Activated CD8-positive, alpha-beta memory T cell treated with anti-CD3 and anti-CD28 coated beads, Interleukin-2, amount 10 ng/mL, durations not matched to agents 7 days and 5 days (primary cell): ENCODE measurements around the gene RERE. TPM values are rescaled to one million over a fixed set of nuclear protein-coding genes. Genes with fewer than 3 reads are reported as not detected.

Source experiments
- ATAC-seq: fragments of 150-1000 bp; cut with Tn5 transposase; one replicate; pipeline ENCODE4 v1.10.0; 2021; ENCODE audit warnings: moderate library complexity
- CTCF ChIA-PET: fragments of 350-600 bp; sonication (Branson Sonifier 250); formaldehyde crosslinking; loops from one replicate; lab custom pipeline; 2021; ENCODE audit warnings: antibody characterized with exemption; lab: Charles Lee
- DNase-seq: peaks from one replicate; pipeline ENCODE4 v3.0.0-alpha.2; 2020
- H3K27ac Mint-ChIP-seq: one replicate; pipeline ENCODE4 v1.8.0; 2021; ENCODE audit warnings: mild to moderate bottlenecking, mixed read lengths
- H3K27me3 Mint-ChIP-seq: one replicate; pipeline ENCODE4 v1.8.0; 2021; ENCODE audit warnings: mixed read lengths
- H3K36me3 Mint-ChIP-seq: one replicate; pipeline ENCODE4 v1.8.0; 2021; ENCODE audit warnings: mild to moderate bottlenecking, mixed read lengths
- H3K4me1 Mint-ChIP-seq: one replicate; pipeline ENCODE4 v1.8.0; 2021; ENCODE audit warnings: mixed read lengths
- H3K4me3 Mint-ChIP-seq: one replicate; pipeline ENCODE4 v1.8.0; 2021; ENCODE audit warnings: mild to moderate bottlenecking, moderate library complexity, mixed read lengths
- H3K9me3 Mint-ChIP-seq: one replicate; pipeline ENCODE4 v1.8.0; 2022; ENCODE audit warnings: low read depth, mixed read lengths
- total RNA-seq, 2 experiments: library from RNA; stranded (reverse); gene quantifications; one replicate each; pipeline ENCODE4 v1.2.3, GENCODE V29; 2021

The RERE gene
- total RNA-seq, 2 experiments from 2014 or later, result 38.3 TPM

GRCh38 chr1:8578936-8579335 is 238.5 kb downstream of the RERE start:
- no peak overlapping the region for H3K4me3 Mint-ChIP-seq
- H3K27me3 Mint-ChIP-seq, result no peaks in the 10 kb centered on the region
- CTCF ChIA-PET, result interaction anchor here (0.8 to 1.1 kb wide), 3 partner anchors 9 to 148 kb away, joined by 3 read pairs; no protein-coding TSS in a partner anchor
- no peaks in the 10 kb centered on the region for H3K9me3 Mint-ChIP-seq
- ATAC-seq (no peak), DNase-seq (no peak)
- H3K4me1 Mint-ChIP-seq, result no peaks in the 10 kb centered on the region
- H3K36me3 Mint-ChIP-seq, result peaks cover 3% of the 10 kb centered on the region
- no peak overlapping the region for H3K27ac Mint-ChIP-seq

- no peak overlapping the region for H3K4me3 Mint-ChIP-seq
- DNase-seq (no peak), ATAC-seq (no peak)
- H3K27me3 Mint-ChIP-seq, result no peaks in the 10 kb centered on the region
- no peaks in the 10 kb centered on the region for H3K4me1 Mint-ChIP-seq
- CTCF ChIA-PET, result interaction anchor here (1.1 kb wide), 2 partner anchors 9 to 15 kb away, joined by 3 read pairs; no protein-coding TSS in a partner anchor
- H3K9me3 Mint-ChIP-seq, result no peaks in the 10 kb centered on the region
- no peak overlapping the region for H3K27ac Mint-ChIP-seq
- peaks cover 3% of the 10 kb centered on the region for H3K36me3 Mint-ChIP-seq
Measured at GRCh38 chr1:8578132-8578877, 239.1 kb downstream of the RERE start.

- ATAC-seq, result no peak
- no peak overlapping the region for H3K4me3 Mint-ChIP-seq
- no peak for DNase-seq
- no peak overlapping the region for H3K27ac Mint-ChIP-seq
- H3K36me3 Mint-ChIP-seq, result peaks cover 3% of the 10 kb centered on the region
- CTCF ChIA-PET, result interaction anchor here (0.6 to 1.6 kb wide), 2 partner anchors 13 to 32 kb away, joined by 3 to 8 read pairs; no protein-coding TSS in a partner anchor
- no peaks in the 10 kb centered on the region for H3K4me1 Mint-ChIP-seq
- no peaks in the 10 kb centered on the region for H3K27me3 Mint-ChIP-seq
- H3K9me3 Mint-ChIP-seq, result no peaks in the 10 kb centered on the region
Measured at GRCh38 chr1:8574985-8575384, 242.5 kb downstream of the RERE start.

GRCh38 chr1:8572106-8572505 is 245.3 kb downstream of the RERE start:
- Mint-ChIP-seq H3K36me3 (no peaks in the 10 kb centered on the region), H3K27me3 (no peaks in the 10 kb centered on the region), H3K4me1 (no peaks in the 10 kb centered on the region), H3K9me3 (no peaks in the 10 kb centered on the region), H3K4me3 (no peak overlapping the region), H3K27ac (no peak overlapping the region)
- ATAC-seq, result no peak
- CTCF ChIA-PET, result interaction anchor here (1.2 kb wide), 1 partner anchor 11 kb away, joined by 3 read pairs; no protein-coding TSS in a partner anchor
- no peak for DNase-seq

- DNase-seq (no peak), ATAC-seq (no peak)
- H3K4me3 Mint-ChIP-seq, result no peak overlapping the region
- no peaks in the 10 kb centered on the region for H3K4me1 Mint-ChIP-seq
- no peaks in the 10 kb centered on the region for H3K36me3 Mint-ChIP-seq
- H3K27ac Mint-ChIP-seq, result no peak overlapping the region
- CTCF ChIA-PET, result interaction anchor here (1.2 to 2.6 kb wide), 2 partner anchors 10 to 155 kb away, joined by 3 to 16 read pairs; no protein-coding TSS in a partner anchor
- H3K9me3 Mint-ChIP-seq, result no peaks in the 10 kb centered on the region
- H3K27me3 Mint-ChIP-seq, result no peaks in the 10 kb centered on the region
Measured at GRCh38 chr1:8571200-8571984, 246.0 kb downstream of the RERE start.

- Mint-ChIP-seq H3K27me3 (no peaks in the 10 kb centered on the region), H3K27ac (no peak overlapping the region), H3K36me3 (no peaks in the 10 kb centered on the region), H3K4me1 (peaks cover 3% of the 10 kb centered on the region), H3K4me3 (no peak overlapping the region), H3K9me3 (no peaks in the 10 kb centered on the region)
- DNase-seq, result no peak
- CTCF ChIA-PET, result interaction anchor here (1.0 to 2.6 kb wide), 5 partner anchors 9 to 278 kb away, joined by 3 to 16 read pairs (median 3); no protein-coding TSS in a partner anchor
- ATAC-seq, result no peak
Measured at GRCh38 chr1:8570465-8570864, 247.0 kb downstream of the RERE start.

- Mint-ChIP-seq H3K27ac (no peak overlapping the region), H3K27me3 (no peaks in the 10 kb centered on the region), H3K36me3 (no peaks in the 10 kb centered on the region), H3K4me3 (no peak overlapping the region), H3K9me3 (no peaks in the 10 kb centered on the region), H3K4me1 (peaks cover 3% of the 10 kb centered on the region)
- CTCF ChIA-PET, result interaction anchor here (0.7 to 2.6 kb wide), 8 partner anchors 8 to 568 kb away, joined by 3 to 16 read pairs (median 3); no protein-coding TSS in a partner anchor
- ATAC-seq, result no peak
- no peak for DNase-seq
Measured at GRCh38 chr1:8569242-8569641, 248.2 kb downstream of the RERE start.

- H3K27ac Mint-ChIP-seq, result no peak overlapping the region
- CTCF ChIA-PET, result interaction anchor here (0.7 to 2.6 kb wide), 7 partner anchors 18 to 567 kb away, joined by 3 to 16 read pairs (median 3); no protein-coding TSS in a partner anchor
- H3K27me3 Mint-ChIP-seq, result no peaks in the 10 kb centered on the region
- ATAC-seq, result no peak
- no peaks in the 10 kb centered on the region for H3K9me3 Mint-ChIP-seq
- no peak for DNase-seq
- no peaks in the 10 kb centered on the region for H3K36me3 Mint-ChIP-seq
- no peak overlapping the region for H3K4me3 Mint-ChIP-seq
- peaks cover 3% of the 10 kb centered on the region for H3K4me1 Mint-ChIP-seq
Measured at GRCh38 chr1:8568837-8569236, 248.6 kb downstream of the RERE start.

- no peaks in the 10 kb centered on the region for H3K9me3 Mint-ChIP-seq
- H3K27ac Mint-ChIP-seq, result no peak overlapping the region
- no peak overlapping the region for H3K4me3 Mint-ChIP-seq
Measured at GRCh38 chr1:8567146-8567545, 250.3 kb downstream of the RERE start.

GRCh38 chr1:8565802-8566201 is 251.6 kb downstream of the RERE start:
- no peak overlapping the region for H3K4me3 Mint-ChIP-seq
- no peaks in the 10 kb centered on the region for H3K27me3 Mint-ChIP-seq
- DNase-seq, result no peak
- ATAC-seq, result no peak
- H3K27ac Mint-ChIP-seq, result peak overlapping the region; percentile 36
- CTCF ChIA-PET, result interaction anchor here (1.3 kb wide), 1 partner anchor 283 kb away, joined by 3 read pairs; no protein-coding TSS in a partner anchor
- no peaks in the 10 kb centered on the region for H3K36me3 Mint-ChIP-seq
- H3K9me3 Mint-ChIP-seq, result no peaks in the 10 kb centered on the region
- peaks cover 13% of the 10 kb centered on the region for H3K4me1 Mint-ChIP-seq

More at GRCh38 chr1:8567146-8567545, 250.3 kb downstream of the RERE start:
- peaks cover 6% of the 10 kb centered on the region for H3K4me1 Mint-ChIP-seq
- no peak for ATAC-seq
- CTCF ChIA-PET, result interaction anchor here (1.7 kb wide), 1 partner anchor 104 kb away, joined by 3 read pairs; no protein-coding TSS in a partner anchor
- H3K27me3 Mint-ChIP-seq, result no peaks in the 10 kb centered on the region
- DNase-seq, result no peak
- no peaks in the 10 kb centered on the region for H3K36me3 Mint-ChIP-seq

GRCh38 chr1:8563944-8564537 is 253.4 kb downstream of the RERE start:
- no peak overlapping the region for H3K4me3 Mint-ChIP-seq
- no peak overlapping the region for H3K27ac Mint-ChIP-seq
- H3K27me3 Mint-ChIP-seq, result no peaks in the 10 kb centered on the region
- H3K36me3 Mint-ChIP-seq, result no peaks in the 10 kb centered on the region
- peaks cover 18% of the 10 kb centered on the region for H3K4me1 Mint-ChIP-seq
- H3K9me3 Mint-ChIP-seq, result no peaks in the 10 kb centered on the region
- DNase-seq, result no peak
- CTCF ChIA-PET, result interaction anchor here (1.0 to 4.2 kb wide), 3 partner anchors 9 to 163 kb away, joined by 3 to 62 read pairs (median 46); no protein-coding TSS in a partner anchor
- no peak for ATAC-seq

GRCh38 chr1:8562881-8563865 is 254.3 kb downstream of the RERE start:
- CTCF ChIA-PET, result interaction anchor here (0.8 to 4.2 kb wide), 11 partner anchors 8 to 442 kb away, joined by 3 to 62 read pairs (median 5); no protein-coding TSS in a partner anchor
- no peak for ATAC-seq
- H3K27ac Mint-ChIP-seq, result no peak overlapping the region
- peaks cover 18% of the 10 kb centered on the region for H3K4me1 Mint-ChIP-seq
- no peaks in the 10 kb centered on the region for H3K27me3 Mint-ChIP-seq
- no peaks in the 10 kb centered on the region for H3K9me3 Mint-ChIP-seq
- no peaks in the 10 kb centered on the region for H3K36me3 Mint-ChIP-seq
- no peak overlapping the region for H3K4me3 Mint-ChIP-seq
- no peak for DNase-seq
